ENCODE measurements around the gene PHF20.
"Not testable (repeated sequence)": the region's sequence is repeated elsewhere in the genome, so short reads cannot be mapped to it uniquely, and the experiment has no call there.

PHF20 gene

DNA sequence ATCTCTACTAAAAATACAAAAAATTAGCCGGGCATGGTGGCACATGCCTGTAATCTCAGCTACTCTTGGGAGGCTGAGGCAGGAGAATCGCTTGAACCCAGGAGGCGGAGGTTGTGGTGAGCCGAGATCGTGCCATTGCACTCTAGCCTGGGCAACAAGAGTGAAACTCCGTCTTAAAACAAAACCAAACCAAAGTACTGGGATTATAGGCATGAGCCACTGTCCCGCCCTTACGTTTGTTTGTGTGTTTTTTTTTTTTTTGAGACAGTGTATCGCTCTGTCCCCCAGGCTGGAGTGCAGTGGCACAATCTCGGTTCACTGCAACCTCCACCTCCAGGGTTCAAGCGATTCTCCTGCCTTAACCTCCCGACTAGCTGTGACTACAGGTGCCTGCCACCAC lies 12.0 kb downstream of the PHF20 start:
- not testable (repeated sequence) for H2BK120ac ChIP-seq (ENCODE audit: low read depth, low read length); H3K9me3 ChIP-seq (replicated peaks in 1 of 2; ENCODE audit: control insufficient read depth in 2 of 2, insufficient read depth in 1 of 2, low read depth in 1 of 2, low read length in 2 of 2); H2AK5ac ChIP-seq (ENCODE audit: low read depth, low read length); H3K27me3 ChIP-seq (ENCODE audit: control insufficient read depth in 3 of 3, insufficient read depth in 3 of 3, low read depth in 1 of 3, low read length in 3 of 3); H3K4me1 ChIP-seq (ENCODE audit: control insufficient read depth in 2 of 2, insufficient read depth in 1 of 2, low read depth in 1 of 2, low read length in 2 of 2); H3K14ac ChIP-seq (ENCODE audit: low read length); H2BK5ac ChIP-seq (ENCODE audit: low read length); H3K4ac ChIP-seq (ENCODE audit: low read length); H2BK15ac ChIP-seq (ENCODE audit: low read length); H3K27ac ChIP-seq (replicated peaks; ENCODE audit: low read length); H4K8ac ChIP-seq (ENCODE audit: low read depth, low read length); H4K91ac ChIP-seq (ENCODE audit: low read depth, low read length, poor library complexity); H2BK12ac ChIP-seq (ENCODE audit: low read length); H3K23ac ChIP-seq (ENCODE audit: low read depth, low read length, poor library complexity); H3K4me2 ChIP-seq (ENCODE audit: insufficient read depth, low read length, poor library complexity, severe bottlenecking); H2AFZ ChIP-seq (ENCODE audit: low read length); H3K18ac ChIP-seq (ENCODE audit: low read length); DNase-seq (ENCODE audit: low spot score); H3K9ac ChIP-seq (ENCODE audit: low read depth, low read length, poor library complexity); H3K4me3 ChIP-seq (ENCODE audit: low read length in 2 of 2)
- peaks cover 10% of the 10 kb centered on the region for H3K79me1 ChIP-seq (ENCODE audit: low read depth, low read length)
- peaks cover 4 to 49% of the 10 kb centered on the region in 2 donors for H3K36me3 ChIP-seq (replicated peaks in 1 of 2; ENCODE audit: control insufficient read depth in 2 of 2, insufficient read depth in 2 of 2, low read length in 2 of 2)
- no CpG with 5 or more reads among the region's 12 CpGs for WGBS, 2 donors (ENCODE audit: extremely low coverage in 2 of 2, insufficient read length in 2 of 2, insufficient replicate concordance in 1 of 2)

DNA sequence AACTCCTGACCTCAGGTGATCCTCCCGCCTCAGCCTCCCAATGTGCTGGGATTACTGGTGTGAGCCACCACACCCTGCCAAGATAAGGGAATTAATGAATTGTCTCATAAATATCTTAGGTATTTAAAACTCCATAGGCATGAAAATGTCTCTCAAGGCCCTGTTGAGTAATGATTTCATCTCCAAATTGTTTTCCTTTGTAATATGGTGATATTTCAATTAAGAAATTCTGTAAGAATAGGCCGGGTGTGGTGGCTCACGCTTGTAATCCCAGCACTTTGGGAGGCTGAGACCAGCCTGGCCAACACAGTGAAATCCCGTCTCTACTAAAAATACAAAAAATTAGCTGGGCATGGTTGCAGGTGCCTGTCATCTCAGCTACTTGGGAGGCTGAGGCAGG lies 13.7 kb downstream of the PHF20 start:
- H3K4me3 ChIP-seq (ENCODE audit: low read length in 2 of 2); H4K91ac ChIP-seq (ENCODE audit: low read depth, low read length, poor library complexity); H3K4ac ChIP-seq (ENCODE audit: low read length); H3K4me2 ChIP-seq (ENCODE audit: insufficient read depth, low read length, poor library complexity, severe bottlenecking); H3K18ac ChIP-seq (ENCODE audit: low read length); H4K8ac ChIP-seq (ENCODE audit: low read depth, low read length); H2BK120ac ChIP-seq (ENCODE audit: low read depth, low read length); H3K27ac ChIP-seq (replicated peaks; ENCODE audit: low read length); H2AFZ ChIP-seq (ENCODE audit: low read length); H3K4me1 ChIP-seq (ENCODE audit: control insufficient read depth in 2 of 2, insufficient read depth in 1 of 2, low read depth in 1 of 2, low read length in 2 of 2); H2BK15ac ChIP-seq (ENCODE audit: low read length); H2AK5ac ChIP-seq (ENCODE audit: low read depth, low read length); H3K9me3 ChIP-seq (replicated peaks in 1 of 2; ENCODE audit: control insufficient read depth in 2 of 2, insufficient read depth in 1 of 2, low read depth in 1 of 2, low read length in 2 of 2); H3K14ac ChIP-seq (ENCODE audit: low read length); H3K23ac ChIP-seq (ENCODE audit: low read depth, low read length, poor library complexity); H3K9ac ChIP-seq (ENCODE audit: low read depth, low read length, poor library complexity); DNase-seq (ENCODE audit: low spot score); H2BK5ac ChIP-seq (ENCODE audit: low read length); H3K27me3 ChIP-seq (ENCODE audit: control insufficient read depth in 3 of 3, insufficient read depth in 3 of 3, low read depth in 1 of 3, low read length in 3 of 3); H2BK12ac ChIP-seq (ENCODE audit: low read length): not testable (repeated sequence)
- Histone ChIP-seq H3K79me1 (ENCODE audit: low read depth, low read length) (peaks cover 17% of the 10 kb centered on the region), H3K36me3 (replicated peaks in 1 of 2; ENCODE audit: control insufficient read depth in 2 of 2, insufficient read depth in 2 of 2, low read length in 2 of 2) (peaks cover 4 to 41% of the 10 kb centered on the region in 2 donors)
- no CpG with 5 or more reads among the region's 4 CpGs for WGBS, 2 donors (ENCODE audit: extremely low coverage in 2 of 2, insufficient read length in 2 of 2, insufficient replicate concordance in 1 of 2)

DNA sequence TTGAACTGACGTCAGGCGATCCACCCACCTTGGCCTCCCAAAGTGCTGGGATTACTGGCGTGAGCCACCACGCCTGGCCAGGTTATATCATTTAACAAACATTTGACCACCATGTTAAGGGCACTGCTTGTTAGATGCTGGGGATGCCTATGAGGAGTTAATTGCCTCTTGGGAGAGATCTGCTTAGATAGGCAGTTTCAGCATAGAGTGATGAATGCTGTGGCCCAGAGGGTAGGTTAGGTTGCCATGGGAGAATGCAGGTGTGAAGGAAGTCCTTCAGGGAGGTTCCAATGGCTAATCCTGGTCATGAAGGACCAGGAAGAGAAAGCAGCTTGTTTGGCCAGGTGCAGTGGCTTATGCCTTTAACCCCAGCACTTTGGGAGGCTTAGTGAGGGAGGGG lies 17.0 kb downstream of the PHF20 start:
- H3K36me3 ChIP-seq (replicated peaks in 1 of 2; ENCODE audit: control insufficient read depth in 2 of 2, insufficient read depth in 2 of 2, low read length in 2 of 2) = peaks cover 2 to 28% of the 10 kb centered on the region in 2 donors
- H2BK120ac ChIP-seq (ENCODE audit: low read depth, low read length) = no peak overlapping the region
- no peak overlapping the region for H3K23ac ChIP-seq (ENCODE audit: low read depth, low read length, poor library complexity)
- WGBS, 2 donors (ENCODE audit: extremely low coverage in 2 of 2, insufficient read length in 2 of 2, insufficient replicate concordance in 1 of 2) = no CpG with 5 or more reads among the region's 4 CpGs
- H2AFZ ChIP-seq (ENCODE audit: low read length) = no peak overlapping the region
- H3K27ac ChIP-seq (replicated peaks; ENCODE audit: low read length) = no peak overlapping the region
- no peak overlapping the region for H3K14ac ChIP-seq (ENCODE audit: low read length)
- H3K4me2 ChIP-seq (ENCODE audit: insufficient read depth, low read length, poor library complexity, severe bottlenecking) = no peak overlapping the region
- no peak overlapping the region for H3K4me3 ChIP-seq (ENCODE audit: low read length in 2 of 2)
- no peak overlapping the region for H2BK15ac ChIP-seq (ENCODE audit: low read length)
- H3K79me1 ChIP-seq (ENCODE audit: low read depth, low read length) = peaks cover 15% of the 10 kb centered on the region
- no peak for DNase-seq (ENCODE audit: low spot score)
- no peaks in the 10 kb centered on the region for H3K4me1 ChIP-seq (ENCODE audit: control insufficient read depth in 2 of 2, insufficient read depth in 1 of 2, low read depth in 1 of 2, low read length in 2 of 2)
- H3K18ac ChIP-seq (ENCODE audit: low read length) = no peak overlapping the region
- H2BK12ac ChIP-seq (ENCODE audit: low read length) = no peak overlapping the region
- no peak overlapping the region for H3K4ac ChIP-seq (ENCODE audit: low read length)
- no peak overlapping the region for H4K91ac ChIP-seq (ENCODE audit: low read depth, low read length, poor library complexity)
- no peak overlapping the region for H2AK5ac ChIP-seq (ENCODE audit: low read depth, low read length)
- peaks cover 0 to 1% of the 10 kb centered on the region in 2 donors for H3K9me3 ChIP-seq (replicated peaks in 1 of 2; ENCODE audit: control insufficient read depth in 2 of 2, insufficient read depth in 1 of 2, low read depth in 1 of 2, low read length in 2 of 2)
- H3K9ac ChIP-seq (ENCODE audit: low read depth, low read length, poor library complexity) = no peak overlapping the region
- no peak overlapping the region for H2BK5ac ChIP-seq (ENCODE audit: low read length)
- H4K8ac ChIP-seq (ENCODE audit: low read depth, low read length) = no peak overlapping the region
- no peaks in the 10 kb centered on the region for H3K27me3 ChIP-seq (ENCODE audit: control insufficient read depth in 3 of 3, insufficient read depth in 3 of 3, low read depth in 1 of 3, low read length in 3 of 3)

DNA sequence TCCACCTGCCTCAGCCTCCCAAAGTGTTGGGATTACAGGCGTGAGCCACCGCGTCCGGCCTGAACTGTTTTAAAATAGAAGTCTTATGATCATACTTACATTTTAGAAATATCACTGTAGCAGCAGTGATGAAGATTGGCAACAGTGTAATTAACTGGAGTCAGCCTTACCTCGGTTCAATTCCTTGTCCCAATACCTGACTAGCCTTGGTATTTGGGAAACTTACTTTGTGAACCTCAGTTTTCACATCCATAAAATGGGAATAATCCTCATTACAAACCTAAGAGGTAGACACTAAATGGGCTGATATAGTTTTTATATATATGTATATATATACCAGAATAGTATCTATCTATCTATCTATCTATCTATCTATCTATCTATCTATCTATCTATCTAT lies 19.3 kb downstream of the PHF20 start:
- no CpG with 5 or more reads among the region's 5 CpGs for WGBS, 2 donors (ENCODE audit: extremely low coverage in 2 of 2, insufficient read length in 2 of 2, insufficient replicate concordance in 1 of 2)
- Histone ChIP-seq H2BK120ac (ENCODE audit: low read depth, low read length) (no peak overlapping the region), H3K23ac (ENCODE audit: low read depth, low read length, poor library complexity) (no peak overlapping the region)

More for the DNA sequence above, 19.3 kb downstream of the PHF20 start:
- H2BK15ac ChIP-seq (ENCODE audit: low read length) = no peak overlapping the region
- H3K18ac ChIP-seq (ENCODE audit: low read length) = no peak overlapping the region
- H3K4me3 ChIP-seq (ENCODE audit: low read length in 2 of 2) = no peak overlapping the region
- no peak overlapping the region for H4K91ac ChIP-seq (ENCODE audit: low read depth, low read length, poor library complexity)
- H2AK5ac ChIP-seq (ENCODE audit: low read depth, low read length) = no peak overlapping the region
- H3K4me2 ChIP-seq (ENCODE audit: insufficient read depth, low read length, poor library complexity, severe bottlenecking) = no peak overlapping the region
- H3K9ac ChIP-seq (ENCODE audit: low read depth, low read length, poor library complexity) = no peak overlapping the region
- no peaks in the 10 kb centered on the region for H3K27me3 ChIP-seq (ENCODE audit: control insufficient read depth in 3 of 3, insufficient read depth in 3 of 3, low read depth in 1 of 3, low read length in 3 of 3)
- peaks cover 0 to 1% of the 10 kb centered on the region in 2 donors for H3K9me3 ChIP-seq (replicated peaks in 1 of 2; ENCODE audit: control insufficient read depth in 2 of 2, insufficient read depth in 1 of 2, low read depth in 1 of 2, low read length in 2 of 2)
- H3K4me1 ChIP-seq (ENCODE audit: control insufficient read depth in 2 of 2, insufficient read depth in 1 of 2, low read depth in 1 of 2, low read length in 2 of 2) = peaks cover 0 to 3% of the 10 kb centered on the region in 2 donors
- no peak overlapping the region for H3K27ac ChIP-seq (replicated peaks; ENCODE audit: low read length)
- no peak overlapping the region for H4K8ac ChIP-seq (ENCODE audit: low read depth, low read length)
- H3K14ac ChIP-seq (ENCODE audit: low read length) = no peak overlapping the region
- peaks cover 16% of the 10 kb centered on the region for H3K79me1 ChIP-seq (ENCODE audit: low read depth, low read length)
- H3K36me3 ChIP-seq (replicated peaks in 1 of 2; ENCODE audit: control insufficient read depth in 2 of 2, insufficient read depth in 2 of 2, low read length in 2 of 2) = peaks cover 2 to 22% of the 10 kb centered on the region in 2 donors
- DNase-seq (ENCODE audit: low spot score) = no peak
- H3K4ac ChIP-seq (ENCODE audit: low read length) = no peak overlapping the region
- H2BK5ac ChIP-seq (ENCODE audit: low read length) = no peak overlapping the region
- H2AFZ ChIP-seq (ENCODE audit: low read length) = no peak overlapping the region
- H2BK12ac ChIP-seq (ENCODE audit: low read length) = no peak overlapping the region

Measured in neuronal stem cell (in vitro differentiated cells).